NK-92 (cell line): Measurements from ENCODE around the gene TSPEAR.

ENCODE experiments used
- DNase-seq: peaks from one replicate; lab custom pipeline; 2025; ENCODE audit not compliant: unreplicated experiment; lab: John Stamatoyannopoulos, UW

TSPEAR gene

DNA sequence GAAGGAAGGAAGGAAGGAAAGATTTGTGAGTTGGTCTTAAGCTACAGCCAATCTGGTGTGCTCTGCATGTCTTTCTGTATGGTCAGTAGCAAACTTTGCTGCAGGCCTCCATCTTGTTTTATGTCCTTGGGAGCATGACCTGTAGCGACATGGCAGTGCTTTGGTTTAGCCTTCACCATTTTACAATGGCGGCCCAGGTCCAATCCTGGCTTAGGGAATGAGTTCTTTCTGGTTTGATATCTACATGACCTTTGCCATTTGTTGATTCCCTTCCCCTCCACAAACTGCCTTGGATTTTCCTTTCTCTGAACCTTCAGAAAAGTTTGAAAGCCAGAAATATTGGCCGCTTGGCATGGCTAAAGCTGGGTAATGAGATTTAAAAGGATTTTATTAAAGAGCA is 30.5 kb upstream of the TSPEAR start:
- no peak for DNase-seq

DNA sequence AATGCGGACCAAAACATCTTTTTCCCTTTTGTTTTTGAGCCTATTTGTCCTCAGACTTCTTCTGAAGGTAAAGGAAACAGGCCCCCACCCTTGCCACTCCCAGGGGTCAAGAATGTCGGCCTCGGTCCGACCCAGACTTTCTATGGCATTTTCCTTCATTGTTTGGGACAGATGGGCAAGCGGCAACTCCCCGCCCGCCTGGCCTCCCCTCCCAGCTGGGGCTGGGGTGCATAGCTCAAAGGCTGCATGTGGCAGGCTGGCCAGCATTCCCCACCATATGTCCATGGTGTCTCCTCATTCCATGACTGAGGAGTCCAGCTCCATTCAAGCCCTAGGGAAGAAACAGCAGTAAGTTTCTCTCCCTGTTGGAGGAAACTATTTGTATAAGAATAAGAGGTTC is 29.4 kb upstream of the TSPEAR start:
- no peak for DNase-seq

DNA sequence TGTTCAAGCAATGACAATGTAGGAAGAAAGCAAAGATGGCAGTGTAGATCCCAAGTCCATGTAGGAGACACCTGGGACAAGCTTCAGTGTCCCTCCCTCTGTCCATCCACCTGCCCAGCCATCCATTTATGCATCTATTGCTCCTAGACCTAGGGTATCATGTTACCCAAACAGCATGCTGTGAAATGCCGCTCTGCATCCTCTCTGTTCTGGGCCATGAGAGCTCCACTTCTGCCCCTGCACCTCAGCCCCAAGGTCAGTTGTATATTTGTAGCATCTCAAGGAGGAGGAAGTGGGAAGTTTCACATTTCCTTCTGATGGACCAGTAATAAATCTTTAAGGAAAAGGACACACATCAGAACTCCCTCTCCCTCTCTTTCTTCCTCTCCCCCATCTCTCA is 27.9 kb upstream of the TSPEAR start:
- DNase-seq: no peak

DNA sequence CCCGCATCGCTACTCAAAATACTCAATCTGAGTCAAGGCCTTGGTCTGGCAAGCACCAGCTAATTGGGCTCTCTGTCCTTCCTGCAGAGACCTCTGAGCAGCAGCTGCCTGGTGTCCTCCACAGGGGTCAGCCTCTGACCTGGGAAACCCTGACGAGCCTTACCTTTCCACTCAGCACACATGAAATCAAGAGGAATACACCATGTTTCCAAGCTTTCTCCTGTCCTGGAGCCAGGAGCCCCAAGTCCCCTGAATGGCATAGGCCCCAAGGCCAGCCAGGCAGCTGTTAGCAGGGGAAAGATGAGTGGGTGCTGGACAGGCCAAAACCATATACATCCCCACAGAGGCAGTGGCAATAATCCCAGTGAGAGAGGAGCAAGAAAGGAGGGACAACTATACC is 27.2 kb upstream of the TSPEAR start:
- DNase-seq: no peak

DNA sequence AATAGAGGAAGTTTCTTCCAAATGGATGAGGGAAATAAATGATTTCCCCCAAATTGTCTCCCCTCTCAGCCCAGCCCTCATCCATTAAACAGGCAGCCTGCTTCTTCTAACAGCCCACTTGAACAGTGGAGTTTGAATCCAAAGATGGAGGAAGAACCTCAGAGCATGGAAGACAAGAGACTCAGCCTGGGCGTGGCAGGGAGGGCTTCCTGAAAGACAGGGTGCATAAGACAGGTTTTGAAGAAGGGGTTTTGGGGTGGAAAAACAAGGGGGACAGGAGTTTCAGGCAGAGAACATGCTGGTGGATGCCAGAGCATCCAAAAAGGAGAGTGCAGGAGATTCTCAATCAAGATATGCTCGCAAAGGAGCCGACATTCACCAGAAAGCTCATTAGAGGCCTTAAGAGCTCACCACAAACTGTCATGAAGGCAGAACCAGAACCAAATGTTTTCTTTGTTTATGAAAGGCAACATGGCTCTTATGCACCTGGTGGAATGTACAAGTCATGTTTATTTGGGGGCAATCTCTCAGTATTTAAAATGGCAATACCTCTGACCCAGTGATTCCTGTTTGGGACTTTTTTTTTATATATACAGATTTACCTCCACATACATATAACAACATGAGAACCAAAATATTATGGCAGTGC is 26.5 kb upstream of the TSPEAR start:
- no peak for DNase-seq

DNA sequence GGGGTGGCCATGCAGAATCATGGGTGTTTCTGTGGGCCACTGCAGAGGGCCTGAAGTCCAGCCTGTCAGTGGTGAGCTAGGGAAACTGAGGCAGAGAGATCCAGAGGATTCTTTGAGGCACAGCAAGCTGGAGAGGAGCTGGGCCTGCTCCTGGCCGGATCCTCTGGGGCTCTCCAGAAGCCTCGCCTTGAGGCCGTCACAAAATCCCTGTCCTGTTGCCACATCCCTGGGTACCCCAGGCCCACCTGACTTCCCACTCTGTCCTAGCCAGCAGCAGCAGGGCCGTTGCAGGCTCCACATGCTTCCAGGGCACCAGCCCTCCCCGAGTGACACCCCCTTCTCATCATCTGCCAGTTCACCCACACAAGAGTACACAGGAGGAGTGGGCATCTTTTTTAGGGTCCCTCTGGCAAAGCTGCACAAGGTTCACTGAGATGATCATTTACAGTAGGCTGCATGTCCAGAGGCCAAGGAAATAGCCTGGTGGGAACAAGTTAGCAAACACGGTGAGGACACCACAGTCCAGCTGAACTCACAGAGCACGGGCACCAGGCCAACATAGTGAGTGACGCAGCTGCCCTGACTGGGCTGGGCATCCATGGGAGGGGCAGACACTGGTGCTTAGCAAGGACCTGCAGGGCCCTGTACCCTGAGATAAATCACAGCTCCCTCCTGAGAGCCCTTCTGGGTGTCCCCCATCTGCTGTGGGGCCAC is 25.1 kb upstream of the TSPEAR start:
- DNase-seq: no peak

DNA sequence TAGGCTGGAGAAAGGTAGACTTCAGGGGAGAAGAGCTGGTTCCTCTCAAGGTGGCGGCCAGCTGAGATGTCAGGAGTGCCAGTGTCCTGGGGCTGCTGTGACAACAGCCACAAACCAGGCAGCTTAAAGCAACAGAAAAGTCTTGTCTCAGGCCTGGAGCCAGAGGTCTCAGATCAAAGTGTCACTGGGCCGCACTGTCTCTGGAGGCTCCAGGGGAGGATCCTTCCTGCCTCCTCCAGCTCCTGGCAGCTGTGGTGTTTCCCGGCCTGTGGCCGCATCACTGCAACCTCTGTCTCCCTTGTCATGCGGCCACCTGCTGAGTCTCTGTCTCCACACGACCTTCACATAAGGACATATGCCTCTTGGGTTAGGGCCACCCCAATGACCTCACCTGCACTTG is 24.4 kb upstream of the TSPEAR start:
- DNase-seq: no peak

DNA sequence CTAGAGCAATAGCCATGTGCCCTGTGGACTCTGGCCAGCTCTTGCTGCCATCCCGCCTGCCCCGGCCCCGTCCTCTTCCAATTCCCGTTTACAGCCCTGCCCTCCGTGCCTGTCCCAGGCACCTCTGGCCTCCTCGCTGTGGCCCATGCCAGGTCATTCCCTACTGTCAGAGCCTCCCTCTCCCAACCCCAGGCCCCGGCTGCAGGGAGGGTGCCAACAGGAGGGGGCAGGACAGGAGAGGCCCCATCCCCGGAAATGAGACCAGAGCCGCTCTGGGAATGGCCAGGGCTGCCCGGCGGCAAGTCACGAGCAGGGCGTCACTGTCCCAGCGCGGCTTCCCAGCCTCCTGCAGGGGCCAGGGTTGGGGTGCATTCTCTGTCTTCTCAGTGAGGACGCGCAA is 23.5 kb upstream of the TSPEAR start:
- no peak for DNase-seq

DNA sequence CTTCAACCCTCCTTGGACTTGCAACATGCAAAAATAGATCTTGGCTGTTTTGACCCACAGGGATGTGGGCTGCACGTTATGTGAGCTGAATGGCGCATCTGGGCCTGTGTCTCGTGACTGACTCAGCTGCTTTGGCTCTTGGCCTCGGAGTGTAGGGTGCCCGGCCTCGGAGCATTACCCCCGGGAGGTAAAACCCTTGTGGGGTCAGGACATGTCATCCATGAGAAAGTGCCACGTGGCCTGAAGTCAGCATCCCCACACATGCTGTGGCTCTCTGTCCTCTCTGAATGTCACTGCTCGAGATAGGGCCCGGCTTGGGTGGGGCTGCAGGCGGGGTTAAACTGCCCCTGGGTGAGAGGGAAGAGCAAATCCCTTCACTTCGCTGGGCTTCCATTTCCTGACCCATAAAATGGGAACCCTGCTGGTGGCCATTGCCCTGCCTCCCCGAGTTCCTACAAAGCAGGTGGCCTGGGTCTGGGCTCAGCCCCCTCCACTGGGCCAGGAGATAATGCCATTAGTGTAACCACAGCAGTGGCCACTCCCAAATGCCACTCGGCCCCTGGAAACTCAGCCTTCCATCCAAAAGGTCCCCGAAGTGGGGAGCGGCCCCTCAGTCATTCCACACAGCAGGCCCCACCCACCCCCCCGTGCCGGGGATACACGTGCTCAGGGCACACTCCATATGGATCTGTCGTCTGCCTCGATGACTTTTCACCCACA is 22.8 kb upstream of the TSPEAR start:
- no peak for DNase-seq

DNA sequence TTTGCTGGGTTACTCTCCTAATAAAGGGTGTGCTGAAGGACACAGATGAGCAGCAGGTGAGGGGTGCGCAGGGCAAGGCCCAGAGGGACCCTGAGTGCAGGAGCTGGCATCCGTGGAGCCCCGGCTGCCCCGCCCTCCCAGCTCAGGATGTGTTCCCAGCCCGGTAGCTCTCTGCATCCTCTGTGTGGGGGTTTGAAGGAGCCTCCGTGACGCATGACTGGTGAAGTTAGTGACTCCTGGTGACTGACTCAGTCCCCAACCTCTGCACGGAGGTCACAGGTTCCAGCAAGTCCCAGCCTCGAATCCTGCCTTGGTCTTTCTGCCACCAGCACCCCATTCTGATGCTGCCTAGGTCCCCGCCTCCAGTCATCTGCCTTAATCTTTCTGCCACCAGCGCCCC is 21.6 kb upstream of the TSPEAR start:
- DNase-seq: no peak

DNA sequence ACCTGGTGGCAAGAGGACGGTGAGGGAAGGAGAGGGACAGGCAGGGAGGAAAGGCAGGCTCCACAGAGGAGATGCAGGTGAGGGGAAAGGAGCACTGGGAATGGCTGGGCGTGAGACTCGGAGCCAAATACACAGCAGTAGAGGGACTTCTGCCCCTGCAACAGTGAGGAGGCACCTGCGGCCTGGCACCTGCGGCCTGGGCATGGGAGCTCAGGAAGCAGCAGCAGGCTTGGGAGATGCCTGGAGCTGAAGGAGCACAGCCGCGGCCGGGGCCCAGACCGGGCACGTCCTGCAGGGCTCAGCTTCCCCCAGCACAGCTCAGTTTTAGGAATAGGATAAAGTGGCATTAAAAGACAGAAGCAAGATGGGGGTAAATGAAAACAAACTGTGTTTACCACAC is 20.9 kb upstream of the TSPEAR start:
- DNase-seq: no peak

DNA sequence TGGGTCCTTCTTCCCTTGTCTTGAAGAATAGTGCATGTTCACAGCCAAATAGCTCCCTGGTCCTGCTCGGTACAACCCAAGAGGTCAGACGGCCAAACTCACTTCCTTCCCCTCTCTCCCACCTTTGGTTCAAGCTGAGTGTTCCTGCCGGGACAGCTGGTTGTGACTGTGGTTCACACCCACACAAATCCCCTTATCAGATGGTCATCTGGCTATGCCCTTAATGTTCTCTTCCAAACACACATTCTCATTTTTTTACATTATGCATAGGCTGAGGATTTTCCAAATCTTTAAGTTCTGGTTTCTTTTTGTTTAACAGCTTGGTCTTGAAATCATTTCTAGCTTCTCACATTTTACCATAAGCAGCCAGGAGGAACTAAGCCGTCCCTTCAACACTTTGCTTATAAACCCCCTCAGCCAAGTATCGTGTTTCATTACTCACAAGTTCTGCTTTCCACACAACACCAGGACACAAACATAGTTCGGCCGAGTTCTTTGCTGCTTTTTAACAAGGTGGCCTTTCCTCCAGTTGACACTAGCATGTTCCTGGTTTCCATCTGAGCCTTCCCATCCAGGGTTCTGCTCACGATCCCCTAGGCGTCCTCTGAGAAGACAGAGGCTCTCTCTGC is 19.7 kb upstream of the TSPEAR start:
- DNase-seq: no peak

DNA sequence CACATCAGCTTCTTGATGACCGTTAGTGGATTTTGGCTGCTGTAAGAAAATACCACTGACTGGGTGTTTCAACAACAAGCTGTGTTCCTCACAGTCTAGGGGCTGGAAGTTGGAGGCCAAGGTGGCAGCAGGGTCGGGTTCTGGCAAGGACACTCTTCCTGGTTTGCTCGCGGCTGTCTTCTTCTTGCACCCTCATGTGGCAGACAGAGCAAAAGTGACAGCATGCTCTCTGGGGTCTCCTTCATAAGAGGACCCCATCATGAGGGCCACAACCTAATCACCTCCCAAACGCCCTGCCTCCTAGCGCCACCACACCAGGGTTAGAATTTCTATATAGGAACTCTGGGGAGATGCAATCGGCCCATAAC is 18.6 kb upstream of the TSPEAR start:
- DNase-seq: no peak

DNA sequence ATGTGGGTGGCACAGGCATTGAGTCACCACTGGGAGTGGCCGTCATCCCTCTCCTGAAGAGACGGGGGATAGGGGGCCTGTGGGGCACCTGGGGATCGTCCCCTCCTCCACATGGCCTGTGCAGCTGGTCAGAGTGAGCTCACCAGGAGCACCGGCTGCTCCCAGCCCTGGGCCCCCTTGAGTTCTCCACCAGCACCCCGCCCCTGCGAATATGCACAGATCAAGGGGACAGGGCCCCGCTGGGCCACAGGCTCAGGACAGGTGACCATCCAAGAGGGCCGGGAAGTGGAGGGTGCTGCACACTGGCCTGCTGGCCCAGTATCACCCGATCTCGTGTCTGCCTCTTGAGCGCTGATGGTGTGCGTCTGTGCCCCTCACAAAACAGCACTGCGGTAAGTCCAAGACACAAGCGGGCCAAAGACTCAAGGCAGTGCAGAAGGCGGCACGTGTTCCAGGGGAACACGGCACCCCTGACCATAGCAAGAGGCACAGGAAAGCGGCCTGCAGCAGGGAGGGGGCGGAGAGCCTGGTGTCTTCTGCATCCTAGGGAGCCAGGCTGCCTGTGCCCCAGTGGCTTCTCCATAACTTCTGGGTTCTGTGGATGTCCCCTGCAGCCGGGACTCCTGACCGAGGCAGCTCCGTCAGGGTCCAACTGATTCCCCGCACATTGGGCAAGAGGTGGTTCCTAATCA is 18.1 kb upstream of the TSPEAR start:
- DNase-seq: no peak

DNA sequence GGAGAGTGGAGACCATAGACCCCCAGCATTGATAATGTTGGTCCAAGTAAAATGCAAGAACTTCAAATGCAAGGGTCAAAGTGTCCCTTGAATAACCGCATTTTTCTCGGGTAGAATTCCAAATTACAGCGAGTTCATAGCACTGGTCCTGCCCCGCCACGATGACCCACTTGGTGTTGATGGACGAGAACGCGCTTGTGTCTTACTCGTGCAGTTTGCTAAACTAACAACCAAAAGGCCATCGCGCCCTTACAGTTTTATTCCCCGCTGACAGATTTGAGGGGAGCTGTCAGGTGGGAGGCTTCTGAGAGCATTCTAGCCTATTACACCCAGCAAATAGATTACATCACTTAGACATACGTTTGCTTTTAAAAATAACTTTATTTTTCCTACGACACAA is 17.3 kb upstream of the TSPEAR start:
- DNase-seq: no peak

DNA sequence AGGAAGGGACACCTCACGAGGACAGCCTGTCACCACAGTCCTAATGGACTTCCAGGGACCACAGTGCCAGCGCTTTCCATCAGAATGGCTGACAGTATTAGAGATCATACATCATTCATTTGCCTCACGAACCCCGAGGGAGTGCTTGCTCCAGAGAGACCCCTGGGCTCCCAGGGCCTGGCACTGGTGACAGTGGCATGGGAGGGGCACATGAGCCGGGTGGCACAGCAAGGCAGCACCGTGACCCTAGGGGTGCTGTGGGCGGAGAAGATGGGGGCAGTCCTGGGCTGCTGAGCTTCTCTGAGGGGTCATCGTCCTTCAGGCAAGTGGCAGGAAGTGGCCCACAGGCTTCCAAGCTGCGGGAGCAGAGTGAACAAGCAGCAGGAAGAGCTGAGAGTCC is 16.4 kb upstream of the TSPEAR start:
- no peak for DNase-seq

DNA sequence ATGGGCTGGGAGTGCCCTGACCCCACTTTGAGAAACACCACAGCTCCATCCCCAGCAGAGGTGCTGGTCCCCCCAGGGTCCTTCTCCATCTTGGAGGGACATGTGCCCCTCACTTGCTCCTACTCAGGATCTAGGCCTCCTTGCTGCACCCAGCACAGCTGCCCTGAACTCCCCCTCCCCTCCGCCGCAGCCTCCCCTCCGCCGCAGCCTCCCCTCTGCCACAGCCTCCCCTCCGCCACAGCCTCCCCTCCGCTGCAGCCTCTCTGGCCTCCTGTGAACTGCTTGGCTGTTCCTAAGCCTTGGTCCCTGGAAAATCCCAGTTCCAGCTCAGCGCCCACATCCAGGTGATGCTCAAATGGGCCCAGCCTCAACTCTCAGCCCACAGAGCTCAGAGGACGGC is 15.9 kb upstream of the TSPEAR start:
- DNase-seq: no peak

DNA sequence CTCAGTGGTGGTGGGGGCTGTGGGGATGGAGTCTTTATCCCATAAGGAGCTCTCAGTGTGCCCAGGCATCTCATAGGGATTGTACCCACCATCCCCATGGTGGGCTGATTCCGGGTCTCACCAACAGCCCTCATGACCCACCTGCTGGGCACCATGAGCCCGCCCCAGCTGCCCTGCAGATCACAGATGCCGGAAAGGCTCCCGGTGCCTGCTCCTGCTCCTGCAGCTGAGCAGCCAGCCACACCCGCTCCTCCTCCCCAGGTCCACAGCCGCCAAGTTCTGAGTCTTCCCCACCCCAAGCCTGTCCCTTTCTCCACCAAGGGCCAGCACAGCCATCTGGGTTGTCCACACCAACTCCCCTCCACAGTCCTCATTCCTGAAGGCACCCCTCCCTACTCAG is 15.5 kb upstream of the TSPEAR start:
- no peak for DNase-seq

DNA sequence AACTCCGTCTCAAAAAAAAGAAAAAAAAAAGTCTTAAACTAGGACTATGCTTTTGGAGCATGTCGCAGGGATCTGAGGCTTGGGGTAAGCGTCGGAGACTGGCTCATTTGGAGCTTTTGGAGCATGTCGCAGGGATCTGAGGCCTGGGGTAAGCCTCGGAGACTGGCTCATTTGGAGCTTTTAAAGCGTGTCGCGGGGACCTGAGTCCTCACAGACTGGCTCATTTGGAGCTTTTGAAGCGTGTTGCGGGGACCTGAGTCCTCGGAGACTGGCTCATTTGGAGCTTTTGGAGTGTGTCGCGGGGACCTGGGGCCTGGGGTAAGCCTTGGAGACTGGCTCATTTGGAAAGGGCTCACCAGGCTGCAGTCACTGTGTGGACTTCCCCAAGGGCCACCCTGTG is 13.6 kb upstream of the TSPEAR start:
- no peak for DNase-seq

DNA sequence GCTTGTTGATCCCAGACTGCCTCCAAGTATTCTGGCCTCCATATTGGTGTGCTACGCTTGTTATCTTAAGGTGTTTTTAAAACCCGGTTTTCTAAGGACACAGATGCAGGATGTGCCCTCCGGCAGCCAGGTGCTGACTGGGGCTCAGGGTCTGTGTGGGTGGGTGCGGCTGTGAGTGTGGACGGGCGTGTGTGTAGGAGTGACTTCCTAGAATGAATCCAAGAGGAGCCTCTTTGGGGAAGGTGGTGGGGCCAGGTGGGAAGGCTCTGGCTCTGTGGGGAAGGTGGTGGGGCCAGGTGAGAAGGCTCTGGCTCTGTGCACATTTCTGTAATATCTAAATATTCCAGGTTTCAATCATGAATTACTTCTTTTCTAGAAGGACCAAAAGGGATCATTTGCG is 12.8 kb upstream of the TSPEAR start:
- no peak for DNase-seq
